Neutrophil (primary cell): ENCODE results near the gene SOS2.

ENCODE experiments used
- H3K27ac ChIP-seq: fragments of 200-600 bp; sonication (generic); 2 replicates; pipeline ENCODE4 v1.5.1; 2016; ENCODE audit warnings: mild to moderate bottlenecking, moderate library complexity
- H3K27me3 ChIP-seq: fragments of 200-600 bp; sonication (generic); 2 replicates; pipeline ENCODE4 v1.6.0; 2016; ENCODE audit warnings: mild to moderate bottlenecking
- H3K36me3 ChIP-seq: fragments of 200-600 bp; sonication (generic); 2 replicates; pipeline ENCODE4 v1.5.1; 2017
- H3K4me1 ChIP-seq, 2 experiments: fragments of 200-600 bp in 1 of 2; sonication (generic) in 1 of 2; 1 replicate in 1 of 2; 2 replicates in 1 of 2; pipeline versions ENCODE4 v1.5.1 to v1.6.1; 2013 to 2016; ENCODE audit warnings: low read depth in 1 of 2, low read length in 1 of 2, mild to moderate bottlenecking in 1 of 2, moderate library complexity in 1 of 2; ENCODE audit not compliant: control insufficient read depth in 1 of 2, insufficient read depth in 1 of 2
- H3K4me3 ChIP-seq, 2 experiments: fragments of 200-600 bp in 1 of 2; sonication (generic) in 1 of 2; 1 replicate in 1 of 2; 2 replicates in 1 of 2; pipeline ENCODE4 v1.5.1; 2013 to 2016; ENCODE audit warnings: low read depth in 1 of 2, low read length in 1 of 2, mild to moderate bottlenecking in 1 of 2, moderate library complexity in 1 of 2
- H3K9me3 ChIP-seq: fragments of 200-600 bp; sonication (generic); 2 replicates; pipeline ENCODE4 v1.5.1; 2016
- CTCF ChIP-seq: fragments of 200-600 bp; sonication (generic); IDR thresholded peaks from 2 replicates; pipeline ENCODE4 v1.5.1; 2016; ENCODE audit warnings: antibody characterized with exemption

The SOS2 gene

DNA sequence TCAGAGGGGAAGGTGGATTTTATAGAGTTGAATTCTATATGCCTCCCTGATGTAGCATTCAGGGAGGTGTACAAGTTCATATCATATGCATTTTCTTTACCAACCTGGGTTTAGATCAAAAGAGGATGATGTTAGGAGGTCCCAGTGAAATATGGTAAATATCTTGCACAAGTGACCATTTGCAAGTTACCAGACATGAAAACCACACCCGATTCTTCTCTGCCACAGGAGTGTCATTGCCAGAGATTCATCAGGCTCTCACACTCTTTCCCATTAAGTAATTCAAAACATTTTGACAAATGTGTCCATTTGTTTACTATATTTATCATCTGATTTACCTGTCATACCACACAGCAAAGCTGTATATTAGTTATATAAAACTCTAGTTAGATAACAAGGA, 159.0 kb downstream of the SOS2 start:
- Histone ChIP-seq H3K4me3 (no peak overlapping the region), H3K27me3 (no peaks in the 10 kb centered on the region), H3K27ac (no peak overlapping the region), H3K36me3 (no peaks in the 10 kb centered on the region), H3K4me1 (no peaks in the 10 kb centered on the region), H3K9me3 (no peaks in the 10 kb centered on the region)
- no peak for TF ChIP-seq CTCF

- Histone ChIP-seq H3K4me3 (no peak overlapping the region), H3K9me3 (no peaks in the 10 kb centered on the region), H3K27ac (no peak overlapping the region), H3K27me3 (peaks cover 9% of the 10 kb centered on the region), H3K36me3 (no peaks in the 10 kb centered on the region), H3K4me1 (no peaks in the 10 kb centered on the region)
- TF ChIP-seq CTCF, result no peak
These were observed 160.4 kb downstream of the SOS2 start for GRCh38 chr14:50070840-50071548.

DNA sequence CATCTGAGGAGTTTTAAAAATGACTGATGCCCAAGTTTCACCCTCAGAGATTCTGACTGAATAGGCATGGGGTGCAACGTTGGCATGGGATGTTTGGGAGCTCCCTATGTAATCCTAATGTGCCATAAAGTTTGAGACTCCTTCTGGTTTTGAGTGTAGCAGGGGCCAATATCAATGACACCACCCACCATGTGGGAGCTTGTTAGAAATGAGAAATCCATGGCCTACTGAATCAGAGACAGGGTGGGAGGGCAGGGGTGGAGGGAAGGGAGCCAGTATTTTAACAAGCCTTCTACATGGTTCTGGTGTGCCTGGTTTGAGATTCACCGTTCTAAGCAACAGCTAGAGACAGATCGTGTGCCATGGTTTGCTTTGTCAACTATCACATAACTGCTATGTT, 161.1 kb downstream of the SOS2 start:
- H3K27me3 ChIP-seq, result peaks cover 17% of the 10 kb centered on the region
- no peaks in the 10 kb centered on the region for H3K9me3 ChIP-seq
- H3K4me3 ChIP-seq, result no peak overlapping the region
- H3K27ac ChIP-seq, result no peak overlapping the region
- no peak for TF ChIP-seq CTCF
- no peaks in the 10 kb centered on the region for H3K36me3 ChIP-seq
- no peaks in the 10 kb centered on the region for H3K4me1 ChIP-seq

GRCh38 chr14:50069325-50069724, 162.1 kb downstream of the SOS2 start:
- Histone ChIP-seq H3K36me3 (no peaks in the 10 kb centered on the region), H3K4me1 (no peaks in the 10 kb centered on the region), H3K27me3 (peaks cover 26% of the 10 kb centered on the region), H3K27ac (no peak overlapping the region), H3K9me3 (no peaks in the 10 kb centered on the region), H3K4me3 (no peak overlapping the region)
- no peak for TF ChIP-seq CTCF

GRCh38 chr14:50068496-50068895, 162.9 kb downstream of the SOS2 start:
- Histone ChIP-seq H3K4me1 (no peaks in the 10 kb centered on the region), H3K27ac (no peak overlapping the region), H3K9me3 (no peaks in the 10 kb centered on the region), H3K4me3 (no peak overlapping the region), H3K36me3 (no peaks in the 10 kb centered on the region), H3K27me3 (peaks cover 34% of the 10 kb centered on the region)
- TF ChIP-seq CTCF, result no peak
